Lower leg skin (tissue), 3 donors: ENCODE measurements around the gene CEP250.

ENCODE experiments used
- POLR2A ChIP-seq, 2 donors: fragments of 450-650 bp; IDR thresholded peaks; one replicate each; pipeline ENCODE4 v1.6.1; 2016 to 2017; ENCODE audit warnings: antibody characterized with exemption in 2 of 2, mild to moderate bottlenecking in 1 of 2, moderate library complexity in 1 of 2
- TF ChIP-seq, protein P1 (sequence below), 3 donors: fragments of 450-650 bp; IDR thresholded peaks; one replicate each; pipeline ENCODE4 v1.5.1; 2016; ENCODE audit warnings: antibody characterized with exemption in 3 of 3, mild to moderate bottlenecking in 3 of 3, moderate library complexity in 2 of 3

DNA sequence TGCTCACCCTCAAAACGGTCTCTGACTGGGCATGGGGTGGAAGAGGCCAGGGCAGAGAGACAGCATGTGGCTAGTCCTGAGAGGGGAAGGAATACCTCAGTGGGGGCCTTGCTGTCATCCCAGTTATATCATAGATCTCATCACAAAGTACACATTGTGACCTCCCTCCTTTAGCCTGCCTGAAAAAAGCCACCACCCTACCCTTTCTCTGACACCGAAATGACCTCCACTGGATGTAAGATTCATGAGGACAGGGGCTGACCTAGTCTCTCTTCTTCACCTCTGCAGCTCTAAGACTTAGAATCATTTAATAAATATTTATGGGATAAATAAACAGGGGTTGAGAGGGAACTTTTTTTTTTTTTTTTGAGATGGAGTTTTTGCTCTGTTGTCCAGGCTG, 74.2 kb downstream of the CEP250 start, which contains the start of gene C20orf173:
- TF ChIP-seq POLR2A (IDR thresholded peaks at IDR 0.05): no peak
- TF ChIP-seq, protein P1, sequence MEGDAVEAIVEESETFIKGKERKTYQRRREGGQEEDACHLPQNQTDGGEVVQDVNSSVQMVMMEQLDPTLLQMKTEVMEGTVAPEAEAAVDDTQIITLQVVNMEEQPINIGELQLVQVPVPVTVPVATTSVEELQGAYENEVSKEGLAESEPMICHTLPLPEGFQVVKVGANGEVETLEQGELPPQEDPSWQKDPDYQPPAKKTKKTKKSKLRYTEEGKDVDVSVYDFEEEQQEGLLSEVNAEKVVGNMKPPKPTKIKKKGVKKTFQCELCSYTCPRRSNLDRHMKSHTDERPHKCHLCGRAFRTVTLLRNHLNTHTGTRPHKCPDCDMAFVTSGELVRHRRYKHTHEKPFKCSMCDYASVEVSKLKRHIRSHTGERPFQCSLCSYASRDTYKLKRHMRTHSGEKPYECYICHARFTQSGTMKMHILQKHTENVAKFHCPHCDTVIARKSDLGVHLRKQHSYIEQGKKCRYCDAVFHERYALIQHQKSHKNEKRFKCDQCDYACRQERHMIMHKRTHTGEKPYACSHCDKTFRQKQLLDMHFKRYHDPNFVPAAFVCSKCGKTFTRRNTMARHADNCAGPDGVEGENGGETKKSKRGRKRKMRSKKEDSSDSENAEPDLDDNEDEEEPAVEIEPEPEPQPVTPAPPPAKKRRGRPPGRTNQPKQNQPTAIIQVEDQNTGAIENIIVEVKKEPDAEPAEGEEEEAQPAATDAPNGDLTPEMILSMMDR (IDR thresholded peaks at IDR 0.05): no peak
